COLO668 (cell line): ENCODE results near the gene DDX54.
"Not testable (repeated sequence)": the region's sequence is repeated elsewhere in the genome, so short reads cannot be mapped to it uniquely, and the experiment has no call there.

Experiments
- DNase-seq: peaks from one replicate; lab custom pipeline; 2025; ENCODE audit not compliant: unreplicated experiment; lab: John Stamatoyannopoulos, UW

The DDX54 gene

DNA sequence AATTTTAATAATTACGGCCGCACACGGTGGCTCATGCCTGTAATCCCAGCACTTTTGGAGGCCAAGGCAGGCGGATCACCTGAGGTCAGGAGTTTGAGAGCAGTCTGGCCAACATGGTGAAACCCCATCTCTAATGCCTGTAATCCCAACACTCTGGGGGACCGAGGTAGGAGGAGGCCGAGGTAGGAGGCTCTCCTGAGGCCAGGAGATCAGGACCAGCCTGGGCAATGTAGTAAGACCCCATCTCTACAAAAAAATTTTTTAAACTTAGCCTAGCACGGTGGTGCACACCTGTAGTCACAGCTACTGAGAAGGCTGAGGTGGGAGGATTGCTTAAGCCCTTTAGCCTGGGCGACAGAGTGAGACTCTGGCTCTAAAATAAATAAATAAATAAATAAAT lies 41.3 kb downstream of the DDX54 start:
- DNase-seq, result no peak

DNA sequence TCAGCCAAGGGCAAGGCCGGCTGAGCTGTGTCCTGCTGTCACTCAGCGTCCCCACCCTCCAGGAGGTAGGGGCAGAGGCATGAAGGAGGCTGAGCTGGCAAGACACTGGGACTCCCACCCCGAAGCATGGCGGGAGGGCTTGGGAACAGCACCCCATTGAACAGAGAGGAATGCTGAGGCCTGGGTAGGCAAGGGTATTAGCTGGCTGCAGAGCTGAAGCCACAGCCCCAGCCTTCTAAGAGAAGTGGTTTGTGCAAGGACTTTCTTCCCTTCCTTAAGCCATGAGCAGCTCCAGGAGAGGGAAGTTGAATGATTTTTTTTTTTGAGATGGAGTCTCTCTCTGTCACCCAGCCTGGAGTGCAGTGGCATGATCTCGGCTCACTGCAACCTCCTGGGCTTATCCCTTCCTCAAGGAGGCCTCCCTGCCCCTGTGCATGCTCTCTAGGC lies 42.4 kb downstream of the DDX54 start:
- DNase-seq, result no peak

GRCh38 chr12:113142173-113142885 lies 42.9 kb downstream of the DDX54 start:
- no peak for DNase-seq

DNA sequence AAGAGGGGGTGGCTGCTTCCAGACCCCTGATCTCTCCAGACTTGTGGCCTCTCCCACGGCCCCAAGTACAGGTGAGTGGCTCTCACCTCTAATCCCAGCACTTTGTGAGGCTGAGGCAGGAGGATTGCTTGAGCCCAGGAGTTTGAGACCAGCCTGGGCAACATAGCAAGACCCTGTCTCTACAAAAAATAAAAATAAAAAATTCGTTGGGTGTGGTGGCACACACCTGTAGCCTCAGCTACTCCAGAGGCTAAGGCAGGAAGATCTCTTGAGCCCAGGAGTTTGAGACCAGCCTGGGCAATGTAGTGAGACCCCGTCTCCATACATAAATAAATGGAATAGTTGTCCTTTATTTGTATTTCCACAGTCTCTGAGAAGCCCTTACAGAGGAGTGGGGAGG lies 43.6 kb downstream of the DDX54 start:
- DNase-seq, result not testable (repeated sequence)

- no peak for DNase-seq
Measured at GRCh38 chr12:113140706-113141105, 44.6 kb downstream of the DDX54 start.

DNA sequence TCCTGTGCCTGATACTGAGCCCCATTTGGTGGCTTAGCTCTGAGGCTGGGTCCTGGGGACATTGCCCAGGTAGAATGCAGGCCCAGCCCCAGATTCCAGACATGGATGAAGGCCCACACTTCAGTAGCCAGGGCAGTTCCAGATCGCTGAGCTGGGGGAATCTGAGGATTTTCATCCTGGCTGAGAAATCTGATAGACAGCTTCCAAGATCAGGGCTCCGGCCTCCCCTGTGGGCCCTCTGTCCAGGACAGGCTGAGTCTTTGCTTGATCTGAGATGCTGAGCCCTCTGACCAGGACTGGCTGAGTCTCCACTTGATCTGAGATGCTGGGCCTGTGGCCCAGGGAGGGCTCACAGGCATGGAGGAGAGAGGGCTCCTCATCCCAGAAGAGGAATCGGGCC lies 46.5 kb downstream of the DDX54 start:
- no peak for DNase-seq

DNA sequence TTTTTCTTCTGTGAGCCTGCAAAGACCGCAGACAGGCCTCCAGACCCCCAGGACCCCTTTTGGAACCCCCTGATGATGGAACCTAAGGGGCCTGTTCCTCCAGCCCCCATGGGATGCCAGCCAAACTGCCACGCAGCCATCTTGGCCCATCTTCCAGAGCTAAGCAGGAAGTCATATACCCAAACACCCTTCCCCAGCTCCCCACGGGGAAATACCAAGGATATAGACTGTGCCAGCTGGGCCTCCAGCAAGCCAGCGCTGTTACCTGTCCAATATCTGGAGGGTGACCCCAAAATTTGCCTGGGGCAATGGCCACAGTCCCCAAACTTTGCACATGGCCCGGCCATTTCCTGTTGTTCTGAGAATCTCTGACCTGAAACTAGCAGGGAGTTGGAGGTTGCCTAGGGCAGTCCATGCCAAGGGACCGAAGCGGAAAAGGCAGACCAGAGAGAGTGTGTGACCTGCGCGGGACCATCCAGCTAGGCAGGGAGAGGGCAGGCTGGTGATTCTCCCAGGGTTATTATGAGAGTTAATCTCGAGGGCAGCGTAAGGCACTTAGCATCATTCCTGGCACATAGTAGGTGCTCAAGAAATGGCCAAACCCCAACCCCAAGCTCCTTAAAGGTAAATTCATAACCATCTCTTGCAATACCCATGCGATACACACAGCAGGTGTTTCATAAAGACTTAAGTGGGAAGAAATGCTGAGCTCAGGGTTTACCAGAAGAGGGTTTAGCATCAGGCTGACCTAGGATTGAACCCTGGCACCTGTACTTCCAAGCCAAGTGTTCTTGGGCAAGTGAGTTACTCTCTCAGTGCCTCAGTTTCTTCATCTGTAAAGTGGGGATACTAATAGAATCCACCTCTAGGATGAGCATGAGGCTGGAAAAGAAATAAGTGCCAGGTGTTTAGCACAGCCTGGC lies 47.2 kb downstream of the DDX54 start:
- DNase-seq, result no peak

DNA sequence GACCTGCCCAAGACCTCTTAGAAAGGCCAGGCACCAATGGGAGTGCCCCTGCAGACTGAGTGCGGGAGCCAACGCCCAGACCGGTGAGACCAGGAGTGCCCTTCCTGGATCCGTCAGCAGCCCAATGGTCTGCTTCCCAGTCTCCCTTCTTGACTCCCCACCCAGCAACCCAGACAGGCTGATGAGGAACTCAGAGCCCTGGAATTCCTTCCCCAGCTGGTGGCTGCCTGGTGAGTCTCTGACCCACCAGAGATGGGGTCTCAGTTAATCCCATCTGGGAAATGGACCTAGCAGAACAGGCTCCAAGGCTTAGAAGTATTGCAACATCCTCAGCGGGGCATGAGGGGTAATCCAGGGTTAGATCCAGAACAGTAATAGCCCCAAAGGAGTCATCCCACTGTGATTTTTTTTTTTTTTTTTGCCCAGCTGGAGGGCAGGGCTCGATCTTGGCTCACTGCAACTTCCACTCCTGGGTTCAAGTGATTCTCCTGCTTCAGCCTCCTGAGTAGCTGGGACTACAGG lies 48.2 kb downstream of the DDX54 start:
- DNase-seq, result no peak

GRCh38 chr12:113136128-113136989 lies 48.9 kb downstream of the DDX54 start:
- DNase-seq, result peak; percentile 53

- DNase-seq, result peak; percentile 95
Measured at GRCh38 chr12:113135178-113136127, 49.8 kb downstream of the DDX54 start, which contains the start of gene RASAL1. Gene RASAL1, minus strand, starts transcription at chr12:113135761. Its CDS starts 299 bp downstream, at chr12:113135462.

DNA sequence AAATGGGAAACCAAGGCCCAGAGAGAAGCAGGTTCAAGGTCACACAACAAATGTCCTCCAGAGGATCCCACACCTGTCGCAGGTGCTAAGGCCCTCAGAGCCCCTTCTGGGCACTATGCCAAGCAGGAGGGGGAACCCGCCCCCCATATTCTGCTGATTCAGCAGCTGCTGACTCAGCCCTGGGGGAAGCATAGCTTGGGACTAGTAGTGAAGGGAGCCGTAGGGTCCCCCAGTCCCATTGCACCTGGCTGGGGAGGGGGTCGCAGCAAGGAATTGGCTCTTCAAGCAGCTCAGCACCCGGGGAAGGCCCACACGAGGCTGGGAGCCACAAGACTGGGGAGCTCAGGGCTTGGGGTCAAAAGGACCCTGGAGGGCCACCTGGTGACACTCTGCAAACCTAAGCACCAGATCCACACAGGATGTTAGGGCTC lies 50.7 kb downstream of the DDX54 start:
- DNase-seq, result peak; percentile 82

DNA sequence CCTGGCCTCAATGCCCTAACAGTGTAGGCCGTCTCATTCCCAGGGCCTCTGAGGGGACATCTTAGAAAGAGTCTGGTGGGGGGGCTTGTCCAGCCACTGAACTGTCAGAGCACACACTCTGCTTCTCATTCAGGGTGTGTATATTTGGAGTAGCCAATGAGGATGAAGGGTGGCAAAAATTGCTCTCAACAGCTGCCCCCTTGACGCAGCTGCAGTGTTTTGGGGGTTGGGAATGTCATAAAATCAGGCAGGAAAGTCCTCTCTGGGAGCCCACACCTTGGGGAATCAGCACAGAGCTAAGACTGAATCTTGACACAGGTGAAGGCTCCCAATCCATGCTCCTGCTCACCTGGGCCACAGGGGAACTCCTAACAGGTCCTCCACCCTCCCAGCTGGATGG lies 51.2 kb downstream of the DDX54 start:
- peak; percentile 60 for DNase-seq

DNA sequence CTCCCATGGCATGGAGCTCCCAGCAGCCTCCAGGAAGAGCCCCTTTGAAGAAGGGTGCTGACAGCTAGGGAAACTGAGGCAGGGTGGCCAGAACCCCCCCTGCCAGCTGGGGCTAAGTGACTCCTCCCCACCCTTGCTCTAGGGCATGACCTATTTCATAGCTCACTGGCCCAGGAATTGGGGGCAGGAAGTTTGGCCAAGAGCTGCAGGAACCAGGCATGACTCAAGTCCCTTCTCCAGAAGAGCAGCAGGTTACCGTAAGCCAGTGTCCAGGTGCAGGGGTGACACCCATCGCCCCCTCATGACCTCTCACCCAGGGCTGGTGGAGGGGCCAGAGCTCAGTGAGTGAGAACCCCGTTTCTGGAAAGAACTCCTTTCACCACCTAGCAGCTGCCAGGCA lies 51.6 kb downstream of the DDX54 start:
- no peak for DNase-seq

- DNase-seq, result no peak
Measured at GRCh38 chr12:113133036-113133435, 52.2 kb downstream of the DDX54 start.

- peak; percentile 27 for DNase-seq
Measured at GRCh38 chr12:113131556-113131955, 53.7 kb downstream of the DDX54 start.

- peak; percentile 80 for DNase-seq
Measured at GRCh38 chr12:113130457-113131135, 54.7 kb downstream of the DDX54 start.

- no peak for DNase-seq
Measured at GRCh38 chr12:113129664-113130456, 55.4 kb downstream of the DDX54 start.
